Measurements from ENCODE around the gene PLEKHG4B. TPM values are rescaled to one million over a fixed set of nuclear protein-coding genes. Genes with fewer than 3 reads are reported as not detected.
"Not testable (repeated sequence)": the region's sequence is repeated elsewhere in the genome, so short reads cannot be mapped to it uniquely, and the experiment has no call there.

The PLEKHG4B gene
- total RNA-seq, 1 experiment from 2014 or later: 2.3 TPM

DNA sequence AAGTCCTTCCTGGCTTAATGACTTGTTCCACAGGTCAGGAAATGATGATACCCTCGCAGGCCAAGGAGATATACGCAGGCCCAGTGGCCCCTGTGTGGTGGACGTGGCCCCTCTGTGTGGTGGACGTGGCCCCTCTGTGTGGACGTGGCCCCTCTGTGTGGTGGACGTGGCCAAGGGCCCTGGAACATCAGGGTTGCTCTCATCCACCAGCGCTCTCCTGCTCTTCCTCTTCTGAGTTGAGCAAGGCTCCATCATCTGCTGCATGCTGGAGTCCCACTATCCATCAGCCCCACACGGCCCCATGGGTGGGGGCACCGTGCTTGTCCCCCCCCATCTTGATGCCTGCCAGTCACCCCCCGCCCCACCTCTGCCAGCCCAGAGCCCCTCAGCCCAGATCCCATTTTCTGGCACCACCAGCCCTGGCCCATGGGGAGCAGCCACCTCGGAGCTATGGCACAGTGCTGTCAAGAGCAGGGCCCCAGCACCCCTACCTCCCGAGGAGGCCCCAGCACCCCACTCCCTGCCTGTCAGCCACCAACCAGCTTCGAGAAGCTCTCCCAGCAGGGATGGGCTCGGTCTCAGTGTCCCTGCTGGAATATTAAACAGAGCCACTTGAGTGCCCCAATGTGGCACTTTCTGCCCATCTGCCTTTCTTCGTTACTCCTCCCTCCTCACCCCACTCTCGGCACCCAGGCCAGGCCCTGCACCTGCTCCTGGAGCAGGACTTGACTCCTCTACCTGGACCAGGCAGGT is 107.4 kb downstream of the PLEKHG4B start:
- no peak for DNase-seq (ENCODE audit: low read depth)

DNA sequence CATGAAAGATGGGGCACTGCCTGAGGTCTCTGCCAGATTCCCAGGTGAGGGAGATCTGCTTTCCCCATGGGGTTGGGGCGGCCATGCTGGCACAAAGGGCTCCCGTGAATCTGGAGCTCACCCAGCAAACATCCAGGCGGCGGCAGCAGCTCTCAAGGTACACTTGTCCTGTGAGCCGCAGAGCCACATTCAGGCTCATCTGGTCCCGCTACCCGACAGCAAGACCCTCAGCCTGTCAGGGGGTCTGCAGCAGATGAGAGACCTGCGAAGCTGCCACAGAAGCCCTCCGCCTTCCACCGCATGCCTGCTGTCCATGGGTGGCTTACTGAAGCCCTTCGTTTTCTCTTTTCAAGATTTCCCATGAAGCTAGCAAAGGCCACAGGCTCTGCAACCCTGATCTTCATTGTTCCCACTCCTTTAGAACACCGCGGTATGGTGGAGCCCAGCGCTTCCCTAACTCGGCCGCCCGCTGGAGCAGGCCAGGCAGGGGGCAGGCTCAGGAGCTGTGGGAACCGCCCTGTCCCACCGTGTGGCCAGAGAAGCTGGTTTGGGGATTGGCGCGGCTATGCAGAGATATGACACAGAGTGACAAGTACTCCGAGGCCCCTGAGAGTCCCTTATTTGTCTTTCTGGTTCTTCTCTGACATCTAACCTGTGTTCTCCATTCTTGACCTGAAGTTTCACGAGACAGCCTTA is 108.1 kb downstream of the PLEKHG4B start:
- no peak for DNase-seq (ENCODE audit: low read depth)

DNA sequence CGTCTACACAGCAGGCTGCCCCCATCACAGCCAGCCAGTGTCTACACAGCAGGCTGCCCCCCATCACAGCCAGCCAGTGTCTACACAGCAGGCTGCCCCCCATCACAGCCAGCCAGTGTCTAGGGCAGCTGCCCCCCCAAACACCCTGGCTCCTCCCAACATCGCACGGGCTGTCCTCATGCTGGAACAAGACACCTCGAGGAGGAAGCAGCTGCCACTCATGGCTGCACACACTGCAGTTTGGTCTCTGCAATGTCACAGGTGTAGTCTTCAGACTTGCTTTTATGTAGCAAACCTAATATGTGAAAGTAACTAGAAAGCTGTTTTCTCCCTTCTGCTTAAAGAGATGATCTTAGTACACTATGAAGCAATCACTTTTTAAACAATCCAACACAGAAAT is 109.0 kb downstream of the PLEKHG4B start:
- no peak for DNase-seq (ENCODE audit: low read depth)

DNA sequence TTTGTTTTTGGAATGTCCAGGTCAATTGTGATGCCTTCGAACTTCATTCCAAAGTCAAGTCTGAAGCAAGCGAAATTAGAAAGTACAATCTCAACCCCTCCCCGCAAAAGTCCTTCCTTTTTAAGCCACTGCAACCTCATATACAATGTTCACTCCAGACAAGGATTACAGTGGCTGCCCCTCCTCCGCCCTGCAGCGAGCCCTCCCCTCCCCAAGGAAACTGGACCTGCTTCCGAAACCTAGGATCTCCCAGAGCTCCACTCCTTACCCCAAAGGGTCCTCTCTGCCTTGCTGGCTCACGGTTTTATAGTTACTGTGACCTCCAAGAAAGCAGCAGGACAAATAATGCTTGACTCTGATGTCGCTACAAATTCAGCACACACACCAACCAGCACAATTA is 109.7 kb downstream of the PLEKHG4B start:
- no peak for DNase-seq (ENCODE audit: low read depth)

DNA sequence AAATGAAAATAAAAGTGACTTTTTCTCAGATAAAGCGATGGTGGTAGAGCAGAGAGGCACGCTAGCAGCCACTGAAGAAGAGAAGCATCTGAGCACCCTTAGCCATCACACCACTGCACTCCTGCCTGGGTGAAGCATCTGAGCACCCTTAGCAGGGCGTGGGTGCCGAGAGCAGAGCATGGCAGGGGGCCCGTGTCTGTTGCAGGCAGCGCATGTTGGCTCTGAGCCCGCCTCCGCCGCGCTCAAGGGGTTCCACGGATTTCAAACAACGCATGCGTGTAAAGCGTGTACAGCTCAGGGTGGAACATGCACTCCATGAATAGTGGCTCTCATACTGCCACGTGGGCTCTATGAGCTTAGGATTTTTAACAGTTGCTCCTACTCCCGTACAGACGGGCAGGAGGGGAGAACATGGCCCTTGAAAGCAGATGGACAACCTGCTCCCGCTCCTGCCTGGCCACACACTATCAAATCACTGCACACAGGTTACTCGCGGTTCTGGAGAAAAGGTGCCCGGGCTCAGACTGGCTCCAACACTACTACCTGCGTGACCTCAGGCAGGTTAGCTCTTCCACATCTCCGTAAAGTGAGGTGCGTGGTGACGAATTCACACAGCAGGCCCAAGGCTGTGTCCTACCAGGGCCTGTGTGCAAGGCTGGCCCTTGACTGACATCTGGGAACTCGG is 111.4 kb downstream of the PLEKHG4B start:
- no peak for DNase-seq (ENCODE audit: low read depth)

DNA sequence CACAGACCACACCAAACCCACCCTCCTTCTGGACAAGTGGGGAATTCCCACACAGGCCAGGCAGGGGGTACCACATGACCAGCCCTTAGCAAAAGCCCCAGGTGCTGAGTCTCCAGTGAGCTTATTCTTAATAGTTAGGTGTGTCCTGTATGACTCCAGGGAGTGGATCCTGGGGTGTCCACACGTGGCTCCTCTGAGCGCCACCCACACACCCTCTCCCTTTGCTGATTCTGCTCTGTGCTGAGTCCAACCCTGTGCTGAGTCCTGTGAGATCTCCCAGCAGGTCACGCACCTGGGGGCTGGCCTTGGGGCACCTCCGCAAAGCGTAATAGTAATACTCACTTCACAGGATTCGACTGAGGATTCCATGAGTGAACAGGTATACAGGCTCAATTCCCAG is 112.0 kb downstream of the PLEKHG4B start:
- DNase-seq (ENCODE audit: low read depth): no peak

DNA sequence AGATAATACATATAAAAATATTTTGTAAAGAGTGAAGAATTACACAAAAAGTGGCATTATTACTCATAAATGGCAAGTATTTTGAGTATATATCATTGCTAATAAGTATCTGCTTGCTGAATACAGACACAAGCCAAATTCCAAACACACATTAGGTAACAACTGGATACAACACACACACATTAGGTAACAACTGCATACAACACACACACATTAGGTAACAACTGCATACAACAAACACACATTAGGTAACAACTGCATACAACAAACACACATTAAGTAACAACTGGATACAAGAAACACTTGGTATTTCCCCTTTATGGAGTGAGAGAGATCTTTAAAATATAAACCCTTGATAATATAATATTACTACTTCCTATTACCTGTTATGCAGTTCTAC is 112.5 kb downstream of the PLEKHG4B start:
- no peak for DNase-seq (ENCODE audit: low read depth)

DNA sequence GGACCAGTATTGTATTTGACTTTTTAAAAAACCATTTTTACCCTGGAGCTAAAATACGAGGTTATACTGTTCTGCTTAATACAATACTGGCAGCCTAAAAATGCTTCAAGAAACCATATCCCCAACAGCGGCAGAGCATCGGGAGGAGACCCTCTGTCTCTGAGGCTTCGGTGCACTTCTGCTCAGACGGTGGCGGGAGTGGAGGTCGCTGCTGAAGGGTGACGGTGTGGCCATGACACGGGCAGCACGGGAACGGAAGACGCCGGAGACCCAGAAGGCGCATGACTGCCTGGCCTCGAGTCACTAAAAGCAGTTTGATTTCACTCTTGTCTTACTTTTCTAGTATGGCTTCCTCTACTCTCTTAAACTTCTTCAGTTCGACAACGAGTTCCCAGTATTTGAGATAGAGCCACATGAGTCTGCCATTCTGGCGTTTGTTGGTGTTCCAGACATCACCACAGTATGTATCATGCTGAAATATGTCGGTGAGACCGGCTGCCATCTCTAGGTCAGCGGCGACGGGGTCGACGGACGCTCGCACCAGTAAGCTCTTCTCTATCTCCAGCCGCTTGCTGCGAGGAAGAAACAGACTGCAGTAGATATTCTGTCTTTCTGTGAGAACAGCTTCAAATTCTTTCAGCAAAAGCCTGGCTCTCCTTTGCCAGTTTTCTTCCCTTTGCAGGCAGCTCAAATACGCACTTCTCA is 113.2 kb downstream of the PLEKHG4B start:
- DNase-seq (ENCODE audit: low read depth): no peak

DNA sequence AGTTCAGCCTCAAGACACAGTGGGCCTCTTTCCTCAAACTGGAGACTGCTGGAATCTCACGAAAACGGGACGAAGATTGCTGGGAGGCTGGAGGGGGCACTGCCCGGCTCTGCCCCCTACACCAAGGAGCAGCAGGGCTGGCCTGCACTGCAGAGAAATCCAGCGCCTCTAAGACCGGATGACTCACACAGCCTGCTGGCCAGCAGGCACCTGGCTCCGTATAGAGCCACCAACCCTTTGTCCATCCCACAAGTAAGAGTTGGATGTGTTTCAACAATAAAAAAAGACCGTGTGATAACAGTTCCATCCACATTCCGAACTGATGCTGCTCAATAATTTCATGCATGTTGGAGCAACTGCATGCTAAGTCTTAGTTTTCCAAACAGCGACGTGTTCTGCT is 114.4 kb downstream of the PLEKHG4B start:
- peak; percentile 31 for DNase-seq (ENCODE audit: low read depth)

DNA sequence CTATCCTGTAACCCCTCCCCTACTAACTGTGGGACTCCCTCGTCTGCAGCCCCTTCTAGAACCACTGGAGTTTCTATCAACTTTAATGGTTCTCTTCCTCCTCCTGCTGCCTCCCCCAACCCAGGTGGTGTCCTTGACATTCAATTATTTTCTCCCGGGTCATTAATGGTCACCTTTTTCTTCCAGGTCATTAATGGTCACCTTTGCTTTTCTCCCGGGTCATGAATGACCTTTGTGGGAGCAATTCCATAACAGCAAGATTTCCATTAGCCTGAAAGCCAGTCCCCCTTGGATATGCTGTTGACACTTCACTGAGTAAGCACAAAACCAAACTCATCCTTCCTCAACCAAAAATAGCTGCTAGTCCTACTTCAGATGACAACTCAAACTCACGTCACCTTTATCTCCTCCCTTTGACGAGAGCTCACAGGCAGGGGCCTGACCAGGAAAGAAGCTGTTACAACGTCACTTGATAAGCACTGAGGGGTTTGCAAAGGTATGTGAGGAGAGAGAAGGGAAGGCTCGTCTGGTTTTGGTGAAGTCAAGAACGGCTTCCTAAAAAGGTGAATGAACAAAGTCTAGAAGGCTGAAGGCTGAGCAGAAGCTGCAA is 115.1 kb downstream of the PLEKHG4B start:
- no peak for DNase-seq (ENCODE audit: low read depth)

DNA sequence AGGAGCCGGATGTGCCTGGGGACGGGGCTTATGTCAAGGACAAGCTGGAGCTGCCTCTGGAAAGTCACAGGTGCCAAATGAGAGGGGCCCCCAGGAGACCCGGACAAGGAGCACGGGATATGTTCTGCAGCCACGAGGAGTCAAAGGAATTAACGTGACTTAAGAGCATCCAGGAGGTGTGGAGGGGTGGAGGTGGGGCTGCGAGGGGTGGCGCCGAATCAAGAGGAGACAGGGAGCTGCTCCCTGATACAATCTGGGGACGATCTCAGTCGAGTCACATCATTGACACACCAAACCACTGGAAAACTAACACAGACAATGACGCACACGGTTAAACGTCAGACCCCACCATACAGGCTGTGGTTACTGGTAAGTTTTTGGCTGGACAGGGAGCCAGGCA is 115.6 kb downstream of the PLEKHG4B start:
- DNase-seq (ENCODE audit: low read depth): no peak

DNA sequence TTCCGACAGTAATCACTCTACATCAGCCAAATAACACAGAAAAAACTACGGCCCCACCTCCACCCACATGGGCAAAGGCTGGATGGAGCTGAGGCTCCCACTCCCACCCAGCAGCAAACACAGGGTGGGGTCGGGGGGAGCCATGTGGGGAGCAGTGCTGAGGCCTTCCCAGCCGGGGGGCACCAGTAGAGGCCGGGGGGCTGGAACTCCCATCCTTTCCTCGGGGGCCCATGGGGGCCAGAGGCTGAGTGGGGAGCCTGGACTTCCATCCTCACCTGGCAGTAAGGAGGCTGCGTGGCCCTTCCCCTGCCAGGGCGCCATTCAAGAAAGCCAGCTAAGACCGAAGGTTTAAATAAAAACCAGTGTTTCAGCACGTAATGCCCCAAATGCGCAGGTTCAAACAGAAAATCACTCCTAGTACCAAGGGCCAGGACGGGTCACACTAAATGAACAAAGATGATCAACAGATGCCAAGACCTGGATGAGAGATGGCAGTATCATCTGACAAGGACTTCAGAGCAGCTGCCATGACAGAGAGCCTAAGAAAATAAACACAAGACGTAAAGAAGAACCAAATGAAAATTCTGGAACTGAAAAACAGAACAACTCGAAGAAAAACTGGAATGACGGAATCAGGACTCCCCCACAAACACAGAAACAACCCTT is 116.6 kb downstream of the PLEKHG4B start:
- no peak for DNase-seq (ENCODE audit: low read depth)

DNA sequence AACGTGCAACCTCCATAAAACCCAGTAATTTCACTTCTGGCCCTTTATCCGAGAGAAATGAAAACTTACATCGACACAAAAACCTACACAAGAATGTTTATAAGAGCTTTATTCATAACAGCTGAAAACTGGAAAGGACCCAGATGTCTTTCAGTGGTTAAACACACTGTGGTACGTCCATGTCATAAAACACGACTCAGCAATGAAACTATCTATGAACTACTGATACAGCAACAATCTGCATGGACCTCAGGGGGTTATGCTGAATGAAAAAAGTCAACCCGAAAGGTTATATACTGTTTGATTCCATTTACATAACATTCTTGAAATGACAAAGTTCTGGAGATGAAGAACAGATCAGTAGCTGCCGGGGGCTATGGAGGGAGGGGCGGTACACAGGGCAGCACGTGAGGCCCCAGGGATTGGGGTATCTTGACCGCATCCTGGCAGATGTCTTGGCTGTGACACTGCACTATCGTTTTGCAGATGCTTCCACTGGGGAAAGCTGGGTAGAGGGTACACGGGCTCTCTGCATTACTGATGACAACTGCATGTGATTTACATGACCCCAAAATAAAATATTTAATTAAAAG is 121.9 kb downstream of the PLEKHG4B start:
- no peak for DNase-seq (ENCODE audit: low read depth)

DNA sequence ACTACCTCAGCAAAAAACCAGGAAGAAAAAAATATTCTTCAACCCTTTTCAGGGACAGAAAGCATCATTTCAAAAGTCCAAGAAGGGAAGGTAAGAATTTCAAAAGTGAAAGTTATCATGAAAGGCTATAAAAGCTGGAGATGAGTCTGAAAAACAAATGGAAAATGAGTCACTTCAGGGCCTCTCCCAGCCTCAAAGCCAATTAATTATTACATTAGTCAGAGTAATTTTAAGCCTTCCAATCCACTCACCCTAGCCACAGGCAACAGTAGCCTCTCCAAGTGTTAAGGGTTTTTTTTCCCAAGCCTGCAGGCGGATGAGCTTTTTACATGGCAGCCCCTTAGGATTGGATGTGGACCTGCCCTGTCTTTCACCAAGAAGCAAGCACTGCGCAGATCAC is 123.3 kb downstream of the PLEKHG4B start:
- DNase-seq (ENCODE audit: low read depth): peak; percentile 63

DNA sequence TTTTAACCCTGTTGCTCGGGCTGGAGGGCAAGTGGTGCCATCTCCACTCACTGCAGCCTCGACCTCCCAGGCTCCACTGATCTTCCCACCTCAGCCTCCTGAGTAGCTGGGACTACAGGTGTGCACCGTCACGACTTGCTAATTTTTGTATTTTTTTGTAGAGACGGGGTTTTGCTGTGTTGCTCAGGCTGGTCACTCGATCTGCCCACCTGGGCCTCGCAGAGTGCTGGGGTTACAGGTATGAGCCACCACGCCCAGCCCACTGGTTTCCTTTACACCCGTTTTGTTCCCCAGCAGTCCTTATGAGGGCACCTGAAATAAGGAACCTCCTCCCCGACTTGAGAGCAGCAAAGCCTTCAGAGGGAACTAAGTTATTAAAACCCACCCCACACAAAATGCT is 124.1 kb downstream of the PLEKHG4B start:
- not testable (repeated sequence) for DNase-seq (ENCODE audit: low read depth)

DNA sequence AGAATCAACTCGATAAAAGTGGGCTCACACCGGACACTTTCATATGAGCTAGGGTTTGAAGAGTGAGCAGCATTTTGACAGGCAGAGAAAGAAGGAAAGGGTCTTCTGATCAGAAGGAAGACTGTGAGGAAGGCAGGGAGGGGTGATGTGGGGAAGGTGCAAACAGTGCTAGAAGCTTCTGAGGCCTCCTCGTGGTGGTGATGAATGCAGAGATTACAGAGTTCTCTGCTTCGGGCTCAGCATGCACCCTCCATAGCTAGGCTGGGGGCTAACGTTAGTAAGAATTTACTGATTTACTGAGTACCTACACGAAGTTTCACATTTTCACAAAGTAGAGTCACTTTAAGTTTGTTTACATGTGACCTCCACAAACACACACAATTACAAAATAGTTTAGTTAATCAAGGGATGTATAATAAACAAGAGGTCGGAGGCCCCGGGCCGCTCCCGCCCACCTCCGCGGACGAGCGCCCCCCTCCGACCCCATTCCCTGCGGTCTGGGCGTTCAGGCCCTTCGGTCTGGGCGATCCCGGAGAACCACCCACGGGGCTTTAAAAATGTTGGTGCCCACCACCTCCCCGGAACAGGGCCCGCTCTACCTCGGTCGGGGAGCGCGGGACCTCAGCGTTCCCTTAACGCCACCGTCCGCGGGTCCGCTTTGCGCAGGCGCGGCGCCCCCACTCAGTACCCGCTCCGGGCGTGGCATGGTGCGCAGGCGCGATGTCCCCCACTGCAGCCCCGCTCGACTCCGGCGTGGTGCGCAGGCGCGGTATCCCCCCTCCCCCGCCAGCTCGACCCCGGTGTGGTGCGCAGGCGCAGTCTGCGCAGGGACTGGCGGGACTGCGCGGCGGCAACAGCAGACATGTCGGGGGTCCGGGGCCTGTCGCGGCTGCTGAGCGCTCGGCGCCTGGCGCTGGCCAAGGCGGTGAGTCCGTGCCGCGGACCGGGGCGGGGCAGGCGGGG is 125.8 kb downstream of the PLEKHG4B start, which contains the start of the genes CCDC127 and SDHA:
Gene CCDC127 (minus strand): TSS at position 660 of the 963 bp plus-strand sequence. CDS start 1,304 bp downstream, outside the sequence.
Gene SDHA (plus strand): TSS at position 827 of the 963 bp plus-strand sequence. CDS start 36 bp downstream, at position 863.
- DNase-seq (ENCODE audit: low read depth): peak; percentile 82

DNA sequence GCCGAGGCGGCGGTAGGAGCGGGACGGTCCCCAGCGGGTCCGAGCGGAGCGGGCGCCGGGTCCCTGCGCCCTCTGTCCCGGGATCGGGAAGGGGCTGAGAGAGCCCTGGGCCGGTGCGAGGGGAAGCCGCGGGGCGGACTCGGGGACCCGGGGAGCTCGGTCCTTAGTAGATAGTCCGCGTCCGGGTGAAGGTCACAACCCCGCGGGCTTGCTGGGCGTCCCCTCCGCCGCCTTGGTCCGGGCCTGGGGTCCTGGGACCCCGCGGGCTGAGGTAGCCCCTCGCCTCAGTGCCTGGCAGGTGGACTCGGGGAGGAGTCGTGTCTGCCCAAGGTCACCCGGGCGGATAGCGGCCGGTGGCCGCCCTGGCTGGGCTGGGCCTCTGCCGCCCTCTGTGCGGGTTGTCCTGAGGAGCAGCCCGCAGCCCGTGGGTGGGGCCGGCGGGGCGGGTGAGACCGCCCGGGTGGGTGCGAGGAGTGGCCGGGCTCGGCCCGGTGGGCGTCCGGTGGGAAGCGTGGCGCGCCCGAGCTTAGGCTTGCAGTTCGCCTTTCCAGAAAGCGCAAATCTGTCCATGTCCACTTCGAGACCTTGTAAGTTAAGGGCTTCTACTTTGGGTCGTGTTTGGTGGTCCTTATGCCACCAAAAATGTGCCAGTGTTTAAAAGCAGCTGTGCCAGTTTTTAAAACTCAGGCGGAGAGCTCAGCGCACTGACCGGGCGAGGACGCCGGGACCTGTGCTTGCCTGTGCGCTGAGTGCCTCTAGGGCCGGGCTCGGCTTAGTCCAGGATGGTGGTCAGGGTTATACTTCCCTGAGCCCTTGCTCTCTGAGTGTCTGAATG is 126.7 kb downstream of the PLEKHG4B start:
- peak; percentile 38 for DNase-seq (ENCODE audit: low read depth)

DNA sequence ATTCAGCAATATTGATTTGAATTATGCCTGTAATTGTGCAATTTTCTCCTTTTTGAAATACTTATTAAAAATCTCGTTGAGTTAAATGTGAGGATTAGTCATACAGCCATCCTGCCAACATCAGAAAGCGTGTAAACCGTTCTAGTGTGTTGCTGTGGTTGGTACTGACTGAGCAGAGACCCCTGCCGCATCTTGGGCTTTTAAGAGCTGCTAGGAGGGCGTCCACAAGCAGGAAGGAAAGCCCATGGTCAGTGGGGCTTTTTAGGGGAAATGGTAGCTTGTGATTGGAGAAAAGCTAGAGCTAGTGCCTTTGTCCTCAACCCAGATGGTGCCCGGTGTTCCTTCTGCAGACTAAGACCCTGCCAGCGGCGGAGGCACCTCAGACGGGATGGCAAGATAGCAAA is 127.5 kb downstream of the PLEKHG4B start:
- DNase-seq (ENCODE audit: low read depth): peak; percentile 50

Data from RPMI7951 (cell line).